ENCODE results near the gene SLC2A9. TPM values are rescaled to one million over a fixed set of nuclear protein-coding genes. Genes with fewer than 3 reads are reported as not detected.

Gene SLC2A9
- total and polyA plus RNA-seq, 2 donors (not counting 1 experiment from before 2014, with no cell fraction given), result 2.3 to 3.9 TPM

- H3K9ac ChIP-seq (ENCODE audit: insufficient read depth, low read length), result no peak overlapping the region
- DNase-seq (ENCODE audit: low read depth in 2 of 2), result no peak
- H3K9me3 ChIP-seq (ENCODE audit: control insufficient read depth, insufficient read depth, low read depth, low read length), result no peaks in the 10 kb centered on the region
- no peaks in the 10 kb centered on the region for H3K27me3 ChIP-seq (ENCODE audit: control insufficient read depth, insufficient read depth, low read length)
- no peaks in the 10 kb centered on the region for H3K79me2 ChIP-seq (ENCODE audit: control insufficient read depth, insufficient read depth, low read length)
- no peak overlapping the region for H3K4me2 ChIP-seq (ENCODE audit: extremely low read depth, insufficient read depth, low read length)
- H4K20me1 ChIP-seq (ENCODE audit: control insufficient read depth, extremely low read depth, insufficient read depth, low read length), result no peaks in the 10 kb centered on the region
- no peak overlapping the region for H3K27ac ChIP-seq (ENCODE audit: insufficient read depth, low read length)
- TF ChIP-seq EZH2 (IDR thresholded peaks at IDR 0.05; ENCODE audit: low read length, missing control alignments) (no peak), CTCF (conservative IDR thresholded peaks at IDR 0.05 in 1 of 2, IDR thresholded peaks at IDR 0.05 in 1 of 2; ENCODE audit: low read depth in 1 of 2, low read length in 2 of 2) (no peak)
- no peak overlapping the region for H3K4me3 ChIP-seq (replicated peaks in 1 of 4; ENCODE audit: control extremely low read depth in 1 of 4, insufficient read depth in 1 of 4, low read depth in 3 of 4, low read length in 4 of 4)
- H3K36me3 ChIP-seq (ENCODE audit: control insufficient read depth, insufficient read depth, low read length), result no peaks in the 10 kb centered on the region
- H2AFZ ChIP-seq (ENCODE audit: low read length), result no peak overlapping the region
- H3K4me1 ChIP-seq (ENCODE audit: control insufficient read depth, extremely low read depth, insufficient read depth, low read length), result no peaks in the 10 kb centered on the region
Observed at GRCh38 chr4:9921326-9921725, 100.0 kb downstream of the SLC2A9 start.

- H3K4me1 ChIP-seq (ENCODE audit: control insufficient read depth, extremely low read depth, insufficient read depth, low read length), result no peaks in the 10 kb centered on the region
- no peak overlapping the region for H3K27ac ChIP-seq (ENCODE audit: insufficient read depth, low read length)
- no peak overlapping the region for H2AFZ ChIP-seq (ENCODE audit: low read length)
- no peaks in the 10 kb centered on the region for H3K9me3 ChIP-seq (ENCODE audit: control insufficient read depth, insufficient read depth, low read depth, low read length)
- H3K79me2 ChIP-seq (ENCODE audit: control insufficient read depth, insufficient read depth, low read length), result no peaks in the 10 kb centered on the region
- no peaks in the 10 kb centered on the region for H4K20me1 ChIP-seq (ENCODE audit: control insufficient read depth, extremely low read depth, insufficient read depth, low read length)
- no peak for TF ChIP-seq CTCF (conservative IDR thresholded peaks at IDR 0.05 in 1 of 2, IDR thresholded peaks at IDR 0.05 in 1 of 2; ENCODE audit: low read depth in 1 of 2, low read length in 2 of 2)
- no peak for TF ChIP-seq EZH2 (IDR thresholded peaks at IDR 0.05; ENCODE audit: low read length, missing control alignments)
- H3K9ac ChIP-seq (ENCODE audit: insufficient read depth, low read length), result no peak overlapping the region
- no peak for DNase-seq (ENCODE audit: low read depth in 2 of 2)
- no peaks in the 10 kb centered on the region for H3K36me3 ChIP-seq (ENCODE audit: control insufficient read depth, insufficient read depth, low read length)
- no peak overlapping the region for H3K4me2 ChIP-seq (ENCODE audit: extremely low read depth, insufficient read depth, low read length)
- no peaks in the 10 kb centered on the region for H3K27me3 ChIP-seq (ENCODE audit: control insufficient read depth, insufficient read depth, low read length)
- H3K4me3 ChIP-seq (replicated peaks in 1 of 4; ENCODE audit: control extremely low read depth in 1 of 4, insufficient read depth in 1 of 4, low read depth in 3 of 4, low read length in 4 of 4), result no peak overlapping the region
Observed at GRCh38 chr4:9920029-9920428, 101.3 kb downstream of the SLC2A9 start.

- DNase-seq (ENCODE audit: low read depth in 2 of 2), result no peak
- no peaks in the 10 kb centered on the region for H3K36me3 ChIP-seq (ENCODE audit: control insufficient read depth, insufficient read depth, low read length)
- H3K27ac ChIP-seq (ENCODE audit: insufficient read depth, low read length), result no peak overlapping the region
- no peak overlapping the region for H3K4me3 ChIP-seq (replicated peaks in 1 of 4; ENCODE audit: control extremely low read depth in 1 of 4, insufficient read depth in 1 of 4, low read depth in 3 of 4, low read length in 4 of 4)
- H3K4me2 ChIP-seq (ENCODE audit: extremely low read depth, insufficient read depth, low read length), result no peak overlapping the region
- H3K79me2 ChIP-seq (ENCODE audit: control insufficient read depth, insufficient read depth, low read length), result no peaks in the 10 kb centered on the region
- H4K20me1 ChIP-seq (ENCODE audit: control insufficient read depth, extremely low read depth, insufficient read depth, low read length), result no peaks in the 10 kb centered on the region
- no peaks in the 10 kb centered on the region for H3K4me1 ChIP-seq (ENCODE audit: control insufficient read depth, extremely low read depth, insufficient read depth, low read length)
- TF ChIP-seq CTCF (conservative IDR thresholded peaks at IDR 0.05 in 1 of 2, IDR thresholded peaks at IDR 0.05 in 1 of 2; ENCODE audit: low read depth in 1 of 2, low read length in 2 of 2) (no peak), EZH2 (IDR thresholded peaks at IDR 0.05; ENCODE audit: low read length, missing control alignments) (no peak)
- H3K9ac ChIP-seq (ENCODE audit: insufficient read depth, low read length), result no peak overlapping the region
- H2AFZ ChIP-seq (ENCODE audit: low read length), result no peak overlapping the region
- H3K27me3 ChIP-seq (ENCODE audit: control insufficient read depth, insufficient read depth, low read length), result no peaks in the 10 kb centered on the region
- no peaks in the 10 kb centered on the region for H3K9me3 ChIP-seq (ENCODE audit: control insufficient read depth, insufficient read depth, low read depth, low read length)
Observed at GRCh38 chr4:9919047-9919446, 102.2 kb downstream of the SLC2A9 start.
